GM18520 (cell line): ENCODE measurements around the gene COL18A1.

ENCODE experiments used
- ATAC-seq: cut with Tn5 transposase; IDR thresholded peaks from one replicate; pipeline ENCODE4 v1.9.1; 2021; ENCODE audit not compliant: unreplicated experiment

Gene COL18A1

DNA sequence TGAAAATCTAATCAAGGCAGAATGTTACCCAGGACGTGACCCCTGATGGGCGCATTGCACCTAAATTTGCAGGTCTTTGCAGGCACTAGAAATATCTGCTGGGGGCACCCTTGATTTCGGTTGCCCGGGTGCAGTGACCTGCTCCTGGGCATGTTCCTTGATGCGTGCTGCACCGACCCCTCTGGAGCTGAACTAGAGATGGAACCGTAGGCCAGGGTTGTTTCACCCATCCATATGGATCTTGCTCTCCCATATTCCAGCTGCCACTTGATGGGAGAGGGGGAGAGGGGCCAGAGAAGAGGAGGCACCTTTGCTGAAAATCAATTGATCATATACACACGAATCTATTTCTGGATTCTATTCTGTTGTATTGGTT, 8.4 kb upstream of the COL18A1 start:
- ATAC-seq: no peak

DNA sequence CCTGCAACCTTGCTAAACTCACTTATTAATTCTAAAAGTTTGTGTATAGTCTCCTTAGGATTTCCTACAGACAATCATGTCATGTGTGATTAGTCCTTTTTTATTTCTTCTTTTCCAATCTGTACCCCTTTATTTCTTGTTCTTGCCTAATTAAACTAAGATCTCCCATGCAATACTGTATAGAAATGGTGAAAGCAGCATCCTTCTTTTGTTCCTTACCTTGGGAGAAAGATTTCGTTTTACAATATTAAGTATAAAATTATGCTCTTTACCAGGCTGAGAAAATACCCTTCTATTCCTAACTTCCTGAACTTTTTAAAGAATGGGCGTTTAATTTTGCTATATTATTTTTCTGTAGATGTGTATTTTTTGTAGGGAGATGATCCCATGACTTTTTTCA, 7.6 kb upstream of the COL18A1 start:
- no peak for ATAC-seq

DNA sequence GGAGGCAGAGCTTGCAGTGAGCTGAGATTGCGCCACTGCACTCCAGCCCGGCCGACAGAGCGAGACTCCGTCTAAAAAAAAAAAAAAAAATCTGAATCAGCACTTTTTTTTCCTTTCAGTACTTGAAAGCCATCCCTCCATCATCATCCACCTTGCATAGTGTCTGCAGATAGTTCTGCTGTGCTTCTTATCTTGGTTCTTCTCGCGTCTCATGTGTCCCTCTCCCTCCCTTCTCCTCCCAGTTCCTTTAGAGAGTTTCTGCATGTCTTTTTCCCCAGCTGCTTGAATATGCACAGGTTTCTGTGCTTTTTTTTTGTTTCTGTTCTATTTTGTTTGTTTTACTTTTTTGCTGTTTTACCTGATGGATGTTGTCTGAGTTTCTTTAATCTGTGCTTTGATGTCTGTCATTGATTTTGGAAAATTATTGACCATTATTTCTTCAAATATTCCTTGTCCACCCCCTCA, 3.9 kb upstream of the COL18A1 start:
- no peak for ATAC-seq

DNA sequence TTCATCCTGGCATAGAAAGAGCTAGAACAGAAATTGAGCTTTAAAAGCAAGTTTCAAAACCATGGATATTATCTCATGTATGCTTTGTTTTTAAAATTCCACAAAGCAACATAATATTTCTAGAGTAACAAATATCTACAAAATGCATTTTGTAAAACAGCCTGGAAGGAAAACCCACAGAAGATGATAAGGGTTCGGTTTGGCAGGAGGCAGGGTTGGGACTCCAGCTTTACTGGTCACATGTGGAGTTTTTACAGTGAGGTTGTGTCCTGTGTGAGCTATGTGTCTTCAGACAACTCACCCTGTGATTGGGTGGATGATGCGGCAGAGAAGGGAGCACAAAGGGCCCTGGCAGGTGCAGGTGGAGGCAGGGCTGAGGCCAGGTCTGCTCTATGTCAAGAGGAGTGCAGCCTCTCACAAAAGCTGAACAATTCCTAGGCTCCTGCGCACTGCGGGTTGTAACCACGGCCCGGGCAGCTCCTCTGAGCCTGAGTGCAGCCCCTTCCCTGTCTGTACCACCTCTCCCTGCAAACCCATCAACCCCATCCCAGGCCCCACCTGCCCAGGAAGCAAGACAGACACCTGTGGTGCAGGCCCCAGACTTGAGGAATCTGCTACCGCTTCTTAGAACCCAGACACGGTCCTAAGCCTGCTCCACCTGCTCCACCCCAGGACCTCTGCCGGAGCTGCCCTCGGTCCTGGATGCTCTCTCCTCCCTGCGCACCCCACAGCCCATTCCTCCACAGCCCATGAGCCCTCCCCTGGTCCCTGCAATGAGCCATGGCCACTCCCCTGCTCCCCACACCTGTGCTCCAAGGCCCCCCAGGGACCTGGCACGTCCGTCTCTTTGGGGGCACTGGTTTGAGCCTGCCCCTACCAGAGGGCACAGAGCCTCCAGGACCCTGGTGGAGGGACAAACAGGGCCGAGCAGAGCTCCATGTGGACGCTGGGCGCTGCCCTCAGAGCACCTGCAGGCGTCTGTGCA, 2.8 kb upstream of the COL18A1 start:
- ATAC-seq: no peak

DNA sequence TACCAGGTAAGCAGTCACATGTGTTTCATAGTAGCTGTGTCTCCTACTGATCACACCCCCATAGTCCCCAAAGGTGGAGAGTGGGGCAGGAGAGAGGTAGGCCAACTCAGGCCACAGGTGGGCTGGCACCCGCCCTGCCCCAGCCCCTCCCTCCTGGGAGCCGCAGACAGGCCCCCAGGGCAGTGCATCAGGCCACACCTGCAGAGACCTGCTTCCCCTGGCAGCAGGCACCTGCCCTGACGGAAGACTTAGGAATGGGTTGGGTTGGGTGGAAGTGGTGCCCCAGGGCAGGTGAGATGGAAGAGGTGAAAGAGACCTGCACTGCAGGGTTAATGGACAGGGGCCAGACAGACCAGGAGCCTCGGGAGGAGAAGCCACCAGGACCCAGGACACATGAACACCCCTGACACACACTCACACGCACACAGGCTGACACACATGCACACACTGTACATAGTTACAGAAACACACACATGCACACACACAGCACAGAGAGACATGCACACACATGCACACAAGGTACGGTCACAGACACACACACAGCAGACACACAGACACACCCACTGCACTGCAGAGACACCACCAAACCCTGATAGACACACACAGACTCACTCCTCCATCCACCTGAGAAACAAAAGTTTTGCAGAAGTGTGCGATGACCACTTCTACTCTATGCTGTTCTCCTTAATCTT, 1.7 kb upstream of the COL18A1 start:
- ATAC-seq: no peak

DNA sequence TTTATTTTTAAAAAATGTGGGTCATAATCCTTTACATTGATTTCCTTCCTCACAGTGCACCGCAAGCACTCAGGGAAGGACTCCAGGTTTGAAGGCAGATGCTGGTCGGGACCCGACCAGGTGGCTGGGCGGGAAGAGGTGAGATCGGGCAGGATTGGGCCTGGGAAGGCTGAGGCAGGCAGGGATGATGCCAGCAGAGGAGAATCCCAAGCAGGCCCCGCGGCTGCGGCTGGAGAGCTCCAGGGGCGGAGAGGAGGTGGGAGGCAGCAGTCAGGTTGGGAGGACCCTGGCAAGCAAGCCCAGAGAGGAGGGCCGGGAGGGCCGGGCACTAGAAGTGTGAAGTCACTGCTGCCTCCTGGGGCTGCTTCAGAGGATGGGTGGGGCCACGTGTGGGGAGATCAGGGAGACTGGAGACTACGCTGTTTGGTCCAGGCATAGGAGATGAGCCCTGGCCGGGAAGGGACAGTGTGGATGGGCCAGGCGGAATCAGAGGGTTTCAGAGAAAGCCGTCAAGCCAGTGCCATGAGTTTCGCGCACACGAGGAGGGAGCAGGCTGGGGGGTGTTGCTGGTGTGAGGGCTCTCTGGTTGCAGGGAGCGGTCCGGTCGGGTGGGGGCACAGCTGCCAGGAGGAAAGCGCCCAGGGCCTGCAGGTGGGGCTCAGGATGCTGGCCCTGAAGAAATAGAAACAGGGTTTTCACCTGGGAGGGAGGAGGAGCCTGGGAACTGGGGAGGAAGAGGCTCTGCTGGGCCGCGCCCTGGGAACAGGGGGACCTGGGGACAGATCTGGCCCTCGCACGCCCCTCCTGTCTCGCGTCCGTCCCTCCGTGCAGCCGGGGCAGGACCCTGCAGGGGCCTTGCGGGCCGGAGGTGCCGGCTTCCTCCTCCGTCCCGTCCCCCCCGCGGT, 888 bp upstream of the COL18A1 start:
- no peak for ATAC-seq

DNA sequence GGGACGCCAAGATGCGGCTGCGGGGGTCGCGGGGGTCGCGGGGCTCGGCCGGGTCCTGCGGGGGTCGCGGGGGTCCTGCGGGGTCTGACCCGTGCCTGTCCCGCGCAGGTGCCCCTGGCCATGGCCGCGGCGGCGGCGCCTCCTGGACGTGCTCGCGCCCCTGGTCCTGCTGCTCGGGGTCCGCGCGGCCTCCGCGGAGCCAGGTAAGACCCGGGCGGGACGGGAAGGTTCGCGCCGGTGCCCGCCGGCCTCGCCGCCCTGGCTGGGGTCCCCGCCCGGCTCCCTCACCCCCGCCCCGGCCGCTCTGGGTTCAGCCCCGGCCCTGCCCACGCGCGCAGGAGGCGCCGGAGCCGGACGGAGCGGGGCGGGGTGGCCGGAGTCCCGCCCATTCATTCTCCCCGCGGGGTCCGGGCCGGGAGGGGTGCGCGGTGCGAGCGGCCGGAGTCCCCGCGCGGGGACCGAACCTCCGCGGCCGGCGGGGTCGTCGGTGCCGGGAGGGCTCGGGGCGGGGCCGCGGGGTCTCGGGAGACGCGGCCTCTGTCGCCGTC, 380 bp downstream of the COL18A1 start:
- no peak for ATAC-seq

DNA sequence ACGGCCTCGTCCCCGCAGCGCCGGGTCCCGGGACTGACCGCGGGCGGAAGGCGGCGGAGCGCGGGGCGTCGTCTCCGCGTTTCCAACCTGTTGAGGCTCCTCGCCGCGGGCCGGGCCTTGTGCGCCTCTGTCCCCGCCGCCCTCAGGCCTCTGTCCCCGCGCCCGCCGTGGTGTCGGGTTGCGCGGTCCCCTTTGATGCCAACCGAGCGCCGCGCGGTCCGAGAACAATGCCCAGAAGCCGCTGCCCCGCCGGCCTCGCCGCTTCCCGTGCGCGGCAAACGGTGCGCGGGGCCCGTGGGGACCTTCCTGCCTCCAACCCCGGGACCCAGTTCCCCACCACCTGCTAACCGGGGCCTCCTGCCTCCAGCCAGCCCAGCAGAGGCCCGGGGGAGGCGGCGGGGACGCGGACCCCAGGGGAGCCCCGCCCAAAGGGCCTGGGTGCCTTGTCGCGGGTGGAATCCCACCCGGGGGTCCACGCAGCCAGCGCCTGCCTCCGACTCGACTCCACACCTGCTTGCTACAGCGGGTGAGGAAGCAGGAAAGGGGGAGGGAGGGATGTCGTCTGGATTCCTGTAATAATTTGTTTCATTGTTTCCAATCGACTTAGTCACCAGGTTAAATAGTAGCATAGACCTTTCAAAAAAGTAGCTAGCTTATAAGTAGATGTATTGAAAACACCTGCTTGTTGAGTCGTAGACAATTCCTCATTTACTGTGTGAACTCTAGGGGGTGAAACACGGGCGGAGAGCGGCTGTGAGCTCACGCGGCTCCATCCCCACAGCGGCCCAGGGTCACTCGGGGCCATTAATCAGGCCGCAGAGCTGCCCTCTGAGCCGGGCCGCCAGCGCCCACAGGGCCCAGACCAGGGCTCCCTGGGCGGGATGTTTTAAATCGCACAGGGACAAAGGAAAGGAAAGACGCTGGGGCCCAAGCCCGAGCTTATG, 1.1 kb downstream of the COL18A1 start:
- ATAC-seq: no peak

DNA sequence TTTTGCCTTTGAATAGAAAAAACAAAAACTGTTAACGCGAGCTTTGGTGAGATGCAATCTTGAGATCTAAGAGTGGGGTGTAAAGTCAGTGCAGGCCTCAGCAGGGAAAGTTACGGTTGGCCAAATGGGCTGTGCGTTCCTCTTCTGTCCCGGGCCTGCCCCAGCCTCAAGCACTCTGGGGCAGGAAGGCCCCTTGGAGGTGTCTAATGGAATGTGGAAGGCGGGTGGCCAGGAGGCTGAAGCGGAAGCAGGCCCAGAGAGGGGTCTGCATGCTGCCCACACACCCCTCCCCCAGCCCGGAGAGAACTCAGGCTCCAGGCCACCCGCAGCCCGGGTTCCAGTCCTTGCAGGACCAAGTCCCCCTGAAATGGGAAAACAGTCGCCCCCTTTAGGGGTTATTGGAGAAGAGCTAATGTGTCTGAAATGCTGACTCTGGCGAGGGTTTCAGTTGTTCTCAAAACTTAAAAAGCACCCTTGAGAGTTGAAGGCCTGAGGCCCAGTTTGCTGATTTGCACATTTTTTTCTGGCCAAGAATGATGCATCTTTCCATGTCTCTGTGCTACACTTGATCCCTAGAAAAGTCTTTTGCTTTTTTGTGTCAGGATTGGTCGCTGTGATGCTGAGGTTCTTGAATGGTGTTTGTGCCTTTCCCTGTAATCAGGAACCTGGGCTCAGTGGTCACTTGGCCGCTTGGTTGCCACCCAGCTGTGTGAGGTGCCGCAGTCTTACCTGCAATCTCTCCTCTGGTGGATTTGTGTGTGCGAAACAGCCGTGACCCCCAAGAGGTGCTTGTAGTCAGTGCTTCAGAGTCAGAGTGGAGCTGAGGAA, 2.0 kb downstream of the COL18A1 start:
- no peak for ATAC-seq

DNA sequence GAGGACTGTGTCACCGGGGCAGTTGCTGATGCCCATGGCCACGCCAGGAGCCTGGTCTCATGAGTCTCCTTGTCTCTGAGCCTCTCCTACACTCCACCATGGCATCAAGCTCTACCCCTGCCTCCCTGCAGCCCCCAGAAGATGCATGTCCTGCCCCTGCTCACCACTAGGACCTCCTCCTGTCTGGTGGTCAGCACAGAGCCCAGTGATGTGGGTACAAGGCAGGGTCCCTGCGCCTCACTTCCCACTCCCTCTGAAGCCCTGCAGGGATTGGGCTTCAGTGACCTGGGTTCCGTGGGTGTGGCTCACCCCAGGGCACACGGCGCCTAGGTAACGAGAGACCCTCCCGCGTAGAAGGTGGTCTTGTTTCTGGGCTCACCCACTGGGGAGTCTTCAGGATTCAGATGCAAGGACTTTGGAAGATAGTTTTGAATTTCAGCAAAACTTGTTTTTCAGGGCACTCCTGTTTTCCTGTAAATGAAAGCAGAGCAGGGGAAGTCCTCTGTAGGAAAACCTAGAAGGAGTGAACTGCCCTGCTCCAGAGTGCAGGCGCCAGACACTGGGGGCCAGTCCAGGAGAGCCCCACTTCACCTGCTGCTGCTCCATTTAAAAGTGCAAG, 2.8 kb downstream of the COL18A1 start:
- no peak for ATAC-seq

DNA sequence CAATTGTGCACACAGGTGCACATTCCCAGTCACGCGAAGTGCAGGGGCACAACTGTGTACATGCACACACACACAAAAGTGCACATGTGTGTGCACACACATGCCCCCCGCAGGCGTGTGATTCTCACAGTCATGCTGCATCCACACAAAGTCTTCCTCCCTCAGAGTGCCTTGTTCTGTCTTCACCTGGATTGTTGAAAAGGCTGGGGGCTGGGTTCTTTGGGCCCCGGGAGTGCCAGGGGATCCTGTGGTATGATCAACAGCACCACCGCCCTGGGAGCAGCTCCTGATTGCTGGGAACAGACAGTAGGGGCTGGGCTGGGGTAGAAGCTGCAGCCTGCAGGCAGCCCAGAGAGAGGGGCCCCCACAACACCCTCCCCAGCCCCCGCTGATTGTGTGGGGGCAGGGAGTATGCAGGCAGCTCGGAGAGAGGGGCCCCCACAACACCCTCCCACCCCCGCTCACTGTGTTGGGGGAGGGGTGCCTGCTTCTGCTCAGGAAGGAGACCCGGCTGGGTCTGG, 3.4 kb downstream of the COL18A1 start:
- ATAC-seq: no peak

DNA sequence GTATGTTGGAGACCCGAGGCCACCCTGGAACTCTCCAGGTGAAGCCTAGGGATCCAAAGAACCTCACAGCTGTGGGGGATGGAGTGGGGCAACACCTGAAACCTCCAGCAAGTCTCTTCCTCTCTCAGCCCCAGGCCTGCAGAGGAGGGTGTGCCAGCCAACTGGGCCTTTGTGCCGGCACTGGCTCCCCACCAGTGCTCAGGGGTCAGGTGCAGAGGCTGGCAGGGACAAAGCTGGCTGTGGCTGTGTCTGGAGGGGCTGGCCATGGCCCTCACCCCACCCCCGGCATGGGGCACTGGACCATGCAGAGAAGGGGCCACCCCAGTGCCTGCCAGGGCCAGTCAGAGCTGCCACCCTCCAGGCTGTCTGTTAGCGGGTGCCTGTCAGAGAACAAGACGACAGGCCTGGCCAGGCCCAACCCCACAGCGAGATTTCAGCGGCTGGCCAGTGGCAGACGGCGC, 3.9 kb downstream of the COL18A1 start:
- no peak for ATAC-seq

DNA sequence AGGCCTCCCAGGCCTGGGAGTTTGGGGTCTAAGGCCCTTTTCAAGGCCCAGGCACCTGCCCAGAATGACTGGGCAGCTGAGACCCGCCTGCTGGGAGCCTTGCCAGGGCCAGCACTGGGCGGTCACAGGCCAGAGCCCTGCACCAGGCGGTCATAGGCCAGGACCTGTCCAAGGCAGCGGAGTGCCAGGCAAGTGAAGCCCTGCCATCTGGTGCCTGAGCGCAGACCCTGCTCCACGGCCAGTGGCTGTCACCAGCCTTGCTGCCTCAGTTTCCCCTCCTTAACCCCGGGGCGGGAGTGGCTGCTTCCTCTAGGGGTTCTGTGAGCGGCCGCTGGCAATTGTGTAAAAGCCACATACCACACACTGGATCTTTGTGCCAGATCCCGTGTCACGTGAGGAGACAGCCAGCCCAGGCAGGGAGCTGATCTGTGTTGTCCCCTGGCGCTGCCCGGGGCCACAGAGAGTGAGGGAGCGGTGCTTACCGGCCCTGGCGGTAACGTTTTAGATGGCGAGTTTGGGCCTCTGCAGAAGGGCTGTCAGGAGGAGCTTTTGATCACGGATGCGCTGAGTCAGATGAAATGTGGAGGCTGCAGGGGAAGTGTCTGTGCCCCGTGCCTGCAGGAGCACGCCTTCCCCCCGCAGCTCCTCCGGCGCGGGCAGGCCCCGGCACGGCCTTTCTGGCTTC, 4.6 kb downstream of the COL18A1 start:
- ATAC-seq: no peak

DNA sequence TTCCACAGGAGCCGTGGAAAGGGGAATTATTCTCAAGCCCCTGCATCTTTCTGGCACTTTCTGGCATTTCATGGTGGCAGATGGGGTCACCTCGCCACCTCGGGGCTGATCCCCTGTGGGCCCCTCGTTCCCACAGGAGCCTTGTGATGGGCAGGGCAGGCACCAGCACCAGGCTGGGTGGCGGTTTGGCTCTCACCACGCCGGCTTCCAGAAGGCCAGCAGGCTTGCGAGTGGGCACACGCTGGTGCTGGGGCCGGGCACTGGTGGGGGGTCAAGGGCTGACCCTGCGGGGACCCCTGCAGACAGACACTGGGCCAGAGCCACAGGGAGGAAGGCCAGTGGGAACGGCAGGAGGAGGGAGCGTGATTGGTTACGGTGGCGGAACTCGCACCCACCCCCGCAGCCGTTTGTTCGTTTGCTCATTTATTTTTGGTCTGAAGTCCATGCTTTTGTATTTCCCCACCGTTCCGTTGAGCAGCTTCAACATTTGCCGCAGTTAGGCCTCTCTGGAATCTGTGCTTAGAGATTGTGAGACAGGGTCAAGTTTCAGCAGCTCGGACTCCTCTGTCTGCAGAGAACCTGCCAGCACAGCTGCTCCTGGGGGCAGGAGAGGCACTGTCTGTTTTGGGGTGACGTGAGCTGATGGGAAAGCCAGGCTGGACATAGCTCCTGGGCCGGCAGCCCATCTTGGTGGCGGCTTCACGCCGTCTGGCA, 5.3 kb downstream of the COL18A1 start:
- ATAC-seq: no peak

DNA sequence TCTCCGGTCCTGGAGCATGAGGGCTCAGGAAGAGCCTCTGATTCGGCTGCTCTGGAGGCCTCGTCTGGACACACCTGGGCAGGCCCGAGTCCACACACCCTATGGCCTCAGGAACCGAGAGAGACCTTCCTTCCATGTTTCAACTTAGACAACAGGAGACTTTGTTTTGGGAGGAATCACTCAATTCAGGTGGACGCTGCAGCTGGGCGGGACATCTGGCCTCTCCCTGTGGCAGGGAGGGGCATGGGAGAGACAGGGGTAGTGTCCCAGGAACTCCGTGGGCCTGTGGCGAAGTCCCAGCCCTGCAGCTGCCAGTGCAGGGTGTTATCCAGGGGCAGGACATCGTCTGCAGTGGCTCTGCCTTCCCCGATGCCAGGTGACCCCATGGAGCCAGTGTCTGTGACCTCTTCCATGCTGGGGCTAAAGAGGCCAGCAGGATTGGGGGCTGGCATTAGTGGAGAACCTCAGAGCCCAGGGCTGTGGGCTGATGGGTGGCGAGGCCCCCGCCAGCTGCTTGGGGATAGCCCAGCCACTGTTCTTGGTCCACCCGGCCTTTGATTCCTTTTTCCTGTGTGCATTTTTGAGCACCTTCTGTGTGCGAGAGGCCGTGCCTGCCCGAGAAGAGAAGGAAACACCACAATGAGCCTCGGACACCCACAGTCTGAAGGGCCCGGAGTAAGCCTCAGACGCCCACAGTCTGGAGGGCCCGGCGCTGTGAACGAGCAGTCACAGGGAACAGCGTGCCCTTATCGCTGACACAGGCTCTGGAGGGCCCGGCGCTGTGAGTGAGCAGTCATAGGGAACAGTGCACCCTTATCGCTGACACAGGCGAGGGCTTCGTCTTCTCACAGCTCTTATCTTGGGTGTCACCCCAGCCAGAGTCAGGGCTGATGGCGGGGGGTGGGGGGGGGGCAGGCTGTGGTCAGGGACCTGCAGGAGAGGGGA, 6.2 kb downstream of the COL18A1 start:
- ATAC-seq: no peak

DNA sequence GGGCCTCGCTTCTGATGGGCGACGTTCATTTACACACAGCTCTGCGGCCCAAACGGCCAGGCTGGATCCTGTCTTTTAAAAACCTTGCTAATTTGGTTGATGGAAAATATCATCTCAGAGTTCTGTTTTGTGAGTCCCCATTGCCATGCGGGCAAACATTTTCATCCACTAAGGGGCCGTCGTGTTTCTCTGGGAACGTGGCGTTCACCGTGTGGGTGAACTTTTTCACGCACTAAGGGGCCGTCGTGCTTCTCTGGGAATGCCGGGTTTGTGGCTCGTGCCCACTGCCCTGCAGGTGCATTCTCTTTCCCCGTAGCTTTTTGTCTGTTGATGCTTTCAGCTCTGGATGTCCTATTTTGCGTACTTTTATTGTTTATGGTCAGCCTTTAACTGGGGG, 6.8 kb downstream of the COL18A1 start:
- ATAC-seq: no peak
